Urothelium cell line (cell line): ENCODE data around the gene HIVEP2.

Experiments used
- DNase-seq: peaks from one replicate; pipeline ENCODE4 v3.0.0; 2011; ENCODE audit warnings: low spot score, mixed read lengths
- FAIRE-seq: peaks from 2 replicates; lab custom pipeline; 2011; peaks lifted over from hg19 to GRCh38; lab: Jason Lieb, UNC

Gene HIVEP2

DNA sequence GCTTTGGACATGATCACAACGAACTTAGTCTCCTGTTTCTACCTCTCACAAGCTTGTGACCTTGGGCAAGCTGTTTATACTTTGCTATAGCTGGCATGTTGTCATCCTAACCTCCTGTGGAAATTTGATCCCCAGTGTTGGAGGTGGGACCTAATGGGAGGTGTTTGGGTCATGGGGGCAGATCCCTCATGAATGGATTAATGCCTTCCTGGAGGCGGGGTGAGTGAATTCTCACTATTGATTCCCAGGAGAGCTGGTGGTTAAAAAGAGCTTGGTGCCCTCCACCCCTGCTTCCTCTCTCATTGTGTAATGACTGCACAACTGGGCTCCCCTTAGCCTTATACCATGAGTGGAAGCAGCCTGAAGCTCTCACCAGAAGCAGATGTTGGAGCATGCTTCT lies 228.9 kb downstream of the HIVEP2 start:
- DNase-seq = no peak

GRCh38 chr6:142714951-142715785 lies 229.8 kb downstream of the HIVEP2 start:
- FAIRE-seq = no peak
- DNase-seq = no peak

More for the DNA sequence above, 228.9 kb downstream of the HIVEP2 start:
- FAIRE-seq = no peak

GRCh38 chr6:142713959-142714358 lies 231.0 kb downstream of the HIVEP2 start:
- DNase-seq = no peak
- no peak for FAIRE-seq

GRCh38 chr6:142712231-142712630 lies 232.7 kb downstream of the HIVEP2 start:
- no peak for FAIRE-seq

DNA sequence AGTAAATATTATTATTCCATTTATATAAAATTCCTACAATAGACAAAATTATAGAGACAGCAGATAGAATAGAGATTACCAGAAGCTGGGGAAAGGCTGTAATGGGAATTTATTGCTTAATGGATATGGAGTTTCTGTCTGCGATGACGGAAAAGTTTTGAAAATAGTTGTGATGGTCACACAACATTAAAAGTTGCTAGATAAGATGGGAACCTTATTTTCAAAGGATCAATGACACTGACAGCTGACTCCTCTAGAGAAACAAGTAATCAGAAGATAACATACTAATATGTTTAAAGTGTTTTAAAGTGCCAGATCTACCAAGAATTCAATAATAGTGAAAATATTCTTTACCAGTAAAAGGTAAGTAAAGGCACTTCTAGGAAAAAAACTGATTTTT lies 236.3 kb downstream of the HIVEP2 start:
- DNase-seq = no peak
- FAIRE-seq = no peak

More at GRCh38 chr6:142712231-142712630, 232.7 kb downstream of the HIVEP2 start:
- no peak for DNase-seq

GRCh38 chr6:142707255-142707654 lies 237.7 kb downstream of the HIVEP2 start:
- DNase-seq (no peak), FAIRE-seq (no peak)

GRCh38 chr6:142706210-142706609 lies 238.8 kb downstream of the HIVEP2 start:
- FAIRE-seq = no peak

GRCh38 chr6:142705054-142705453 lies 239.9 kb downstream of the HIVEP2 start:
- FAIRE-seq = no peak
- DNase-seq = no peak

More at GRCh38 chr6:142706210-142706609, 238.8 kb downstream of the HIVEP2 start:
- no peak for DNase-seq

GRCh38 chr6:142702501-142703460 lies 242.2 kb downstream of the HIVEP2 start:
- no peak for FAIRE-seq
- DNase-seq = no peak
